GM12878 (cell line): ENCODE results near the gene WHRN.

Experiments
- EED ChIP-seq: sonication (generic); IDR thresholded peaks from 2 replicates; pipeline ENCODE4 v1.6.1; 2016; ENCODE audit warnings: antibody characterized with exemption, low read depth
- MAX ChIP-seq: IDR thresholded peaks from 2 replicates; pipeline ENCODE4 v1.6.1; 2012; ENCODE audit warnings: low read depth, low read length, improper control_type of control experiment
- POLR2A ChIP-seq: IDR thresholded peaks from 2 replicates; pipeline ENCODE4 v1.6.1; 2011; ENCODE audit warnings: low read depth, mild to moderate bottlenecking, low read length
- RUNX3 ChIP-seq: IDR thresholded peaks from 2 replicates; pipeline ENCODE4 v1.6.1; 2012; ENCODE audit warnings: low read length, inconsistent platforms
- ZBTB11 ChIP-seq: fragments of 450-650 bp; formaldehyde crosslinking; IDR thresholded peaks from 2 replicates; pipeline ENCODE4 v1.5.0; 2022; ENCODE audit warnings: mild to moderate bottlenecking, missing genetic modification characterization

- no peak for TF ChIP-seq RUNX3
- TF ChIP-seq MAX = no peak
- no peak for TF ChIP-seq EED
- no peak for TF ChIP-seq POLR2A
- TF ChIP-seq ZBTB11 (CRISPR knock-in tag) = no peak
Observed at GRCh38 chr9:114491430-114492003, 13.8 kb downstream of the WHRN start.
